Calu3 (cell line): ENCODE results near the gene RUNDC3A. TPM values are rescaled to one million over a fixed set of nuclear protein-coding genes. Genes with fewer than 3 reads are reported as not detected.
"Not testable (repeated sequence)": the region's sequence is repeated elsewhere in the genome, so short reads cannot be mapped to it uniquely, and the experiment has no call there.

Experiments
- BruUV-seq: library from RNA; stranded (reverse); fragments of 400-500 nt; replicated peaks from 2 replicates; lab custom pipeline; 2021; lab: Mats Ljungman, UMichigan
- CTCF ChIA-PET: fragments of 300-600 bp; sonication (Branson Sonifier 250); formaldehyde crosslinking; loops from one replicate; lab custom pipeline; 2022; ENCODE audit warnings: antibody characterized with exemption; lab: Charles Lee
- DNase-seq: peaks from one replicate; pipeline ENCODE4 v3.0.0; 2022
- H3K27ac Mint-ChIP-seq: one replicate; pipeline ENCODE4 v1.8.0; 2022; ENCODE audit warnings: mixed read lengths; ENCODE audit not compliant: unreplicated experiment
- H3K27me3 Mint-ChIP-seq: one replicate; pipeline ENCODE4 v1.8.0; 2022; ENCODE audit warnings: mixed read lengths; ENCODE audit not compliant: unreplicated experiment
- H3K36me3 Mint-ChIP-seq: one replicate; pipeline ENCODE4 v1.8.0; 2022; ENCODE audit warnings: mild to moderate bottlenecking, moderate library complexity, mixed read lengths; ENCODE audit not compliant: insufficient read depth, unreplicated experiment
- H3K4me1 Mint-ChIP-seq: one replicate; pipeline ENCODE4 v1.8.0; 2022; ENCODE audit warnings: mild to moderate bottlenecking, low read depth, mixed read lengths; ENCODE audit not compliant: unreplicated experiment
- H3K4me3 Mint-ChIP-seq: one replicate; pipeline ENCODE4 v1.8.0; 2022; ENCODE audit warnings: mild to moderate bottlenecking, low read depth, moderate library complexity, mixed read lengths; ENCODE audit not compliant: unreplicated experiment
- H3K9me3 Mint-ChIP-seq: one replicate; pipeline ENCODE4 v1.8.0; 2022; ENCODE audit warnings: low read depth, mixed read lengths; ENCODE audit not compliant: unreplicated experiment
- CTCF ChIP-seq: fragments of 200-600 bp; IDR thresholded peaks from one replicate; pipeline ENCODE4 v1.8.0; 2022; ENCODE audit warnings: antibody characterized with exemption; ENCODE audit not compliant: unreplicated experiment
- intact Hi-C: fragments of 100-400 bp; cut with micrococcal nuclease; formaldehyde crosslinking; loops from one replicate; pipeline ENCODE4 v1.10.0; 2022; ENCODE audit not compliant: unreplicated experiment
- total RNA-seq: library from RNA; stranded (reverse); gene quantifications from 2 replicates; pipeline ENCODE4 v1.2.3, GENCODE V29; 2022

The RUNDC3A gene
- total RNA-seq, 1 experiment from 2014 or later = 1.2 TPM

- intact Hi-C loops = no loop called here
- no peak for TF ChIP-seq CTCF
- Mint-ChIP-seq H3K27ac (no peak overlapping the region), H3K4me3 (no peak overlapping the region), H3K4me1 (peaks cover 14% of the 10 kb centered on the region), H3K36me3 (peaks cover 24% of the 10 kb centered on the region), H3K27me3 (no peaks in the 10 kb centered on the region), H3K9me3 (no peaks in the 10 kb centered on the region)
- no TSS peak for BruUV-seq
- no peak for DNase-seq
- CTCF ChIA-PET = interaction anchor here (0.6 to 0.7 kb wide), 3 partner anchors 15 to 1135 kb away, joined by 3 to 4 read pairs (median 3); no protein-coding TSS in a partner anchor
Measured at GRCh38 chr17:44343510-44344209, 35.3 kb downstream of the RUNDC3A start.

GRCh38 chr17:44344939-44345453 is 36.6 kb downstream of the RUNDC3A start, which contains the start of gene GRN:
Gene GRN (plus strand): TSS chr17:44345302. CDS start chr17:44349165, 3,863 bp downstream.
- intact Hi-C loops = loop anchor here (5.0 kb wide), 2 partner anchors 123 to 143 kb away; no protein-coding TSS in a partner anchor
- H3K4me1 Mint-ChIP-seq = peaks cover 11% of the 10 kb centered on the region
- H3K36me3 Mint-ChIP-seq = peaks cover 24% of the 10 kb centered on the region
- peak within 1 kb of the TSS; percentile 93 for H3K27ac Mint-ChIP-seq
- BruUV-seq = no TSS peak
- H3K27me3 Mint-ChIP-seq = no peaks in the 10 kb centered on the region
- no peaks in the 10 kb centered on the region for H3K9me3 Mint-ChIP-seq
- CTCF ChIA-PET = interaction anchor here (1.1 to 2.2 kb wide), 13 partner anchors 11 to 401 kb away, joined by 3 to 11 read pairs (median 6); partner anchors contain the start of genes ATXN7L3 and FAM171A2
- peak within 1 kb of the TSS; percentile 97 for H3K4me3 Mint-ChIP-seq
- no peak for TF ChIP-seq CTCF
- DNase-seq = peak; percentile 98

GRCh38 chr17:44345454-44346026 is 37.1 kb downstream of the RUNDC3A start:
- no TSS peak for BruUV-seq
- peak; percentile 78 for DNase-seq
- peak overlapping the region; percentile 97 for H3K4me3 Mint-ChIP-seq
- CTCF ChIA-PET = interaction anchor here (0.6 to 2.2 kb wide), 19 partner anchors 12 to 402 kb away, joined by 3 to 11 read pairs (median 5); partner anchors contain the start of genes ATXN7L3, FAM171A2, RUNDC3A and TMUB2
- H3K4me1 Mint-ChIP-seq = peaks cover 11% of the 10 kb centered on the region
- peak overlapping the region; percentile 93 for H3K27ac Mint-ChIP-seq
- peaks cover 24% of the 10 kb centered on the region for H3K36me3 Mint-ChIP-seq
- intact Hi-C loops = loop anchor here (5.0 kb wide), 2 partner anchors 123 to 143 kb away; no protein-coding TSS in a partner anchor
- TF ChIP-seq CTCF = peak; percentile 54
- H3K27me3 Mint-ChIP-seq = no peaks in the 10 kb centered on the region
- H3K9me3 Mint-ChIP-seq = no peaks in the 10 kb centered on the region

- no peak for TF ChIP-seq CTCF
- H3K27ac Mint-ChIP-seq = peak overlapping the region; percentile 93
Measured at GRCh38 chr17:44346064-44346844, 37.9 kb downstream of the RUNDC3A start.

GRCh38 chr17:44347206-44348055 is 39.0 kb downstream of the RUNDC3A start:
- H3K27me3 Mint-ChIP-seq, H3K27ac Mint-ChIP-seq, BruUV-seq, H3K9me3 Mint-ChIP-seq, DNase-seq, H3K4me3 Mint-ChIP-seq: not testable (repeated sequence)
- intact Hi-C loops = loop anchor here (5.0 kb wide), 2 partner anchors 125 to 145 kb away; no protein-coding TSS in a partner anchor
- CTCF ChIA-PET = interaction anchor here (1.4 kb wide), 1 partner anchor 9 kb away, joined by 6 read pairs; no protein-coding TSS in a partner anchor
- Mint-ChIP-seq H3K36me3 (peaks cover 29% of the 10 kb centered on the region), H3K4me1 (peaks cover 11% of the 10 kb centered on the region)

More at GRCh38 chr17:44346064-44346844, 37.9 kb downstream of the RUNDC3A start:
- intact Hi-C loops = loop anchor here (5.0 kb wide), 2 partner anchors 124 to 144 kb away; no protein-coding TSS in a partner anchor
- Mint-ChIP-seq H3K27me3 (no peaks in the 10 kb centered on the region), H3K36me3 (peaks cover 24% of the 10 kb centered on the region), H3K4me1 (peaks cover 11% of the 10 kb centered on the region), H3K4me3 (peak overlapping the region; percentile 97), H3K9me3 (no peaks in the 10 kb centered on the region)
- no peak for DNase-seq
- TSS peak; percentile 45 for BruUV-seq
- CTCF ChIA-PET = interaction anchor here (0.6 to 2.2 kb wide), 18 partner anchors 12 to 402 kb away, joined by 3 to 11 read pairs (median 5); partner anchors contain the start of genes ATXN7L3, FAM171A2, RUNDC3A and TMUB2
